Activated CD4-positive, CD25-positive, alpha-beta regulatory T cell treated with anti-CD3 and anti-CD28 coated beads, Interleukin-2, amount 50 U/mL, for 16 hours (primary cell): ENCODE measurements around the gene XAGE5.
"Not testable (repeated sequence)": the region's sequence is repeated elsewhere in the genome, so short reads cannot be mapped to it uniquely, and the experiment has no call there.

Experiments used
- DNase-seq: peaks from one replicate; pipeline ENCODE4 v3.0.0-alpha.2; 2020; ENCODE audit warnings: low read depth, low spot score

Gene XAGE5

DNA sequence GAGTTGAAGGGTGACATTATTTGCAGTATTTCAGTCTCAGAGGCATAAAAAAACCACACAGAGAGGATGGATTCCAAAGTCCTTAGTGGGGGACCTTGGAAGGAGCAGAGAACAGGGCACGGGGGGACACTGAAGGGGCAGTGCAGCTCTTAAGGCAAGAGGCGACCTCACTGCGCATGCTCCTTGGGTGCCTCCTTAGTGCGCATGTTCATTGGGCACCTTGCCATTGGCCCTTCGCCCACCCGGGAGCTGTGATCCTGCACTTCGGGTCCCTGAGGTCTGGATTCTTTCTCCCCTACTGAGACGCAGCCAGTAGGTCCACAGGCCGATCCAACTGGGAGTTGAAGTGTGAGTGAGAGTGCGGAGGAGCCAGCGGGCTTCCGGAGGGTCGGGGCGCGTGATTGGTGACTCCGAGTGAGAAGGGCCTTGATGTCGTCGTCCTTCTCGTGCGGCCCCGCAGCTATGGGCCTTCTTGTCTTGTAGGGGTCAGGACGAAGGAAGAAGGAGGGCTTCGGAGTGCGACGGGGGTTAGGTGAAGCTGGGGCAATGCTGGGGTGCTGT, at the start of gene XAGE5:
XAGE5 (plus strand) TSS at position 223 of the 561 bp plus-strand sequence. CDS start 1,280 bp downstream, outside the sequence.
- no peak for DNase-seq

GRCh38 chrX:52765983-52766382, 45.1 kb upstream of the XAGE5 start:
- not testable (repeated sequence) for DNase-seq

DNA sequence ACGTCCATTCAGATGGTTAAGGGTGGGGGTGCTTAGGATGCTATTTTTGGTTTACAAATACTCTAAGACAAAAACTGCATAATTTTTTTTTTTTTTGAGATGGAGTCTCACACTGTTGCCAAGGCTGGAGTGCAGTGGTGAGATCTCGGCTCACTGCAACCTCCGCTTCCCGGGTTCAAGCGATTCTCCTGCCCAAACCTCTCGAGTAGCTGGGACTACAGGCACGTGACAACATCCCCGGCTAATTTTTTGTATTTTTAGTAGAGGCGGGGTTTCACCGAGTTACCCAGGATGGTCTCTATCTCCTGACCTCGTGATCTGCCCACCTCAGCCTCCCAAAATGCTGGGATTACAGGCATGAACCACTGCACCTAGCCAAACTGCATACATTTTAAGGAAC, 37.6 kb upstream of the XAGE5 start:
- DNase-seq, result not testable (repeated sequence)

- DNase-seq, result not testable (repeated sequence)
Observed at GRCh38 chrX:52797327-52797726, 13.8 kb upstream of the XAGE5 start, which contains the start of gene SPANXN5. Gene SPANXN5, minus strand, starts transcription at chrX:52797427. Its CDS starts 79 bp downstream, at chrX:52797348.

- DNase-seq, result not testable (repeated sequence)
Observed at GRCh38 chrX:52804876-52805275, 6.2 kb upstream of the XAGE5 start.

DNA sequence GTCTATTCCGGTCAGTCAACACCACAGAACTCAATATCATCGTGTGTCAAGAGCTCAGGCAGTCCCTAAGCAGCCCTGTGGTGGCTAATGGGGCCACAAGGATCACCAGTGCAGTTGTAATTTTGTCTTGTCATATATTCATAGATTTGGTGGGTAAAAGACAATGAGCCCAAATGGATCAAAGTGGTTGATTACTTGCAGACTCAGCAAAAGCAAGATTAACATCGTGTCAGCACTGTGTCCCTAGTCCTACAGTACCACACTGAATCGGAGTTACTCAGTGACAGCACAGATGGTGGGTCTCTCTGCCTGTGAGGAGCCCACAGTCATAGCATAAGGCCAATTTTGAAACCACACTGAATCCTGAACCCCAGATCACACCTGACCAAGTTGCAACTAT, 8.7 kb downstream of the XAGE5 start:
- no peak for DNase-seq

DNA sequence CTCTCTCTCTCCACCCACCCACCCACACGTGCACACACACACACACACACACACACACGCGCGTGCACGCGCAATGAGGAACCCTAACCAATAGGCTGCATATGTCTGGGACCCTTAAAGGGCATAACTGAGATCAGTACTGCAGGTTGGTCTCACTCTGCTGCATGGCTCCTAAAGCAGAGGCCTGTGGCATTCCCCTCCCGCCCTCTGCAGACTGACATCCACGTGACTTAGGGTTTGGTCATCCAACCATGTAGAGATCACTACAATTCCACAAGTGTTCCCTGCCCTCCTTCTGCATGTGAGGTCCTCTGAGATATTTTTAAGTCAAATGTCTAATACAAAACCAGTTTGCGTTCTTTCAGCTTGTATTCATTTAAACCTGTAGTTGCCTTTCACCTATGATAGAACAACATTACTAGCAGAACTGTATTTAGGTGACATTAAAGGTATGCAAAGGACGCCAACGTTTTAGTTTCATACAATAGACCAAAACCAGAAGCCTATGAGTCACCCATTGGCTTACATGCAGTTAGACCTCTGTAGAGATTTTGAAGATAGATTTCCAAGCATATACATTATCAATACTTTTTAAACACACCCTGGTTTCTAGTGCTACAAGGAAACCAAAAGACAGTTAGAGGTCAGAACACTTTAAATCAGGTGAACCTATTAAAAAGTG, 10.1 kb downstream of the XAGE5 start:
- DNase-seq, result no peak

DNA sequence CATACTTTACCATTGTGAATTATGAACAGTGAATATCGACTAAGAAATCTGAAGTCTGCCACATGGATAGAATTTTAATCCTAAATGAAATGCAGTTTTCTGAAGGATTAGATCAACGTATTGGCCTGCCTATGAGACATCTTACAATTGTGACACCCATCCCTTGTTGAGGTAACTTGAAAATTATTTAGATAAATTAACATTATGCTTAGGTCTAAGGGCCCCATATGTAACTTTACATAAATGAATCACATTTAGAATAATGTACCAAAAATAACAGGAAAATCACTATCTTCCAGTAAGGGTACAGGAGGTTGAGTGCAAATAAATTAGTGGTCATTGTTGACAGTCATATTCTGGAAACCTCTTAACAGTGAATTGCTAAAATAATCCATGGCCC, 13.5 kb downstream of the XAGE5 start:
- DNase-seq, result no peak

GRCh38 chrX:52830551-52830950, 19.5 kb downstream of the XAGE5 start:
- no peak for DNase-seq

- no peak for DNase-seq
Observed at GRCh38 chrX:52839137-52839536, 28.1 kb downstream of the XAGE5 start.

DNA sequence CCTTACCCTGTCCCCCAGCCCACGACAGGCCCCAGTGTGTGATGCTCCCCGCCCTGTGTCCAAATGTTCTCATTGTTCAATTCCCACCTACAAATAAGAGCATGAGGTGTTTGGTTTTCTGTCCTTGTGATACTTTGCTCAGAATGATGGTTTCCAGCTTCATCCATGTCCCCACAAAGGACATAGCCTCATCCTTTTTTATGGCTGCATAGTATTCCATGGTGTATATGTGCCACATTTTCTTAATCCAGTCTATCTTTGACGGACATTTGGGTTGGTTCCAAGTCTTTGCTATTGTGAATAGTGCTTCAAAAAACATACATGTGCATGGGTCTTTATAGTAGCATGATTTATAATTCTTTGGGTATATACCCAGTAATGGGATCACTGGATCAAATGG, 32.5 kb downstream of the XAGE5 start:
- not testable (repeated sequence) for DNase-seq

DNA sequence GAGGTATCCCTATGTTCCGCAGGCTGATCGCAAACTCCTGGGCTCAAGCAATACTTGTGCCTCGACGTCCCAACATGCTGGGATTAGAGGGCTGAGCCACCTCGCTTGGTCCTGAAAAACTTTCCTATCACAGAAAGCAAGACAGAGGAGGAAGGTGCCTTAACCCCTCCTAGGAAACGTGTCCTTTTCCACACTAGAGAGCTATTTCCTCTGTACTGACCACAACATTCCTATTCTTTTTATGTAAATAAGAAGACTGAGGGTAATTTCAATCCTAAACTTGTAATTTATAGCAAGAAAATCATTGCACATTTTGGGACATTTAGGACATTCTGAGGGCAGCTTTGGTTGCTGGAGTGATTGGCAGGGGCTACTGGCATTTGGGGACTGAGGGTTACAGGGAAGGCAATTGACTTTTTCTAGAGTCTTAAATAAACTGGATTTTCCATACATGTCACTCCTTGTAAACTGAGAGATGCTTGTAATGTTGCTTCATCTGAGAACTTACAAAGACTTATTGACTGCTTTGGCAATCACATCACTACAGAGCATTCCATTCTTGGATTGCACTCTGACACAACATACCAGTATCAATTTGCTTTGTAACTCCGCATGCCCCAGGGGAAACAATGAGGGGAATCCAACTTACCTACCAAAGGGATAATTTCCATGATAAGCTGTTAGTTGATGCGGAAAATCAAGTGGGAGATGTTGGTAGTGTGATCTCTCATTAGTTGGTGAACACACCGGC, 41.2 kb downstream of the XAGE5 start:
- no peak for DNase-seq

- DNase-seq, result not testable (repeated sequence)
Observed at GRCh38 chrX:52856991-52857525, 46.0 kb downstream of the XAGE5 start.

DNA sequence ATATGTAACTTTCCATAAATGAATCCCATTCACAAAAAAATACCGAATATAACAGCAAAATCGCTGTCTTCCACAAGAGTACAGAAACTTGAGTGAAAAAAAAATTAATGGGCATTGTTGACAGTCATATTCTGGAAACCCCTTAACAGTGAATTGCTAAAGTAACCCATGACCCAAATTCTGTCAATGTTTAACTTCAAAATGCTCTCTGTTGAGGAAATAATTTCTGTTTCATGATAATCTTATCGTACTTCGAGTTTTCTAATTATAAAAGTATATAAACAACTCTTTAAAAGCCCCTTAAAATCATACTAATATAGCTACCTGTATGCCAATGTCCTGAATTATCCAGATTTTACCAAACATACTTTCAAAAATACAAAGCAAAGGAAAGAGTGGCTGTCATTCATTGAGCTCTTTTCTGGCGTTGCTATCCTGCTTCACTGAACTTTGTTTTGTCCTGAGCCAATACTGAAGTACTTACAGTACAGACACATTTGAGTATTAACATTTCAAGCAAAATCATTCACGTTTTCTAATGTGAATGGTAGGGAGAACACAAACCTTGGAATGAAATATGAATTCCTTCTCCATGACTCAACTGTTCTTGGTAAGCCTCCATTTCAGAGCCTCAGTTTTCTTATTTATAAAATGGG, 54.4 kb downstream of the XAGE5 start:
- no peak for DNase-seq
